ENCODE data around the gene WDR35. TPM values are rescaled to one million over a fixed set of nuclear protein-coding genes. Genes with fewer than 3 reads are reported as not detected.
"Not testable (repeated sequence)": the region's sequence is repeated elsewhere in the genome, so short reads cannot be mapped to it uniquely, and the experiment has no call there.

The WDR35 gene
- total and polyA plus RNA-seq, 2 donors: 7.3 to 34.1 TPM

- Histone ChIP-seq H3K27ac (ENCODE audit: low read depth) (peak within 1 kb of the TSS; percentile 95), H3K4me1 (ENCODE audit: insufficient read depth) (peaks cover 2% of the 10 kb centered on the region), H3K4me3 (ENCODE audit: low read depth, low read length) (peak within 1 kb of the TSS; percentile 72), H3K36me3 (ENCODE audit: insufficient read depth) (no peaks in the 10 kb centered on the region)
- under 1% methylated on average over 65 of the region's 65 CpGs for WGBS
- DNase-seq (ENCODE audit: extremely low spot score): peak; percentile 95
Measured at GRCh38 chr2:19901442-19902215, 88.3 kb downstream of the WDR35 start, which contains the start of gene TTC32. TTC32 (minus strand) TSS chr2:19901983; CDS start chr2:19901854, 129 bp downstream.

- no peaks in the 10 kb centered on the region for H3K36me3 ChIP-seq (ENCODE audit: insufficient read depth)
- H3K4me1 ChIP-seq (ENCODE audit: insufficient read depth): peaks cover 2% of the 10 kb centered on the region
- peak; percentile 13 for DNase-seq (ENCODE audit: extremely low spot score)
- H3K4me3 ChIP-seq (ENCODE audit: low read depth, low read length): peak overlapping the region; percentile 72
- WGBS: 1% methylated on average over 26 of the region's 26 CpGs
- peak overlapping the region; percentile 95 for H3K27ac ChIP-seq (ENCODE audit: low read depth)
Measured at GRCh38 chr2:19900931-19901441, 88.9 kb downstream of the WDR35 start.

GRCh38 chr2:19899985-19900930 lies 89.6 kb downstream of the WDR35 start:
- DNase-seq (ENCODE audit: extremely low spot score): peak; percentile 3
- Histone ChIP-seq H3K4me1 (ENCODE audit: insufficient read depth) (peaks cover 2% of the 10 kb centered on the region), H3K36me3 (ENCODE audit: insufficient read depth) (no peaks in the 10 kb centered on the region), H3K27ac (ENCODE audit: low read depth) (peak overlapping the region; percentile 69), H3K4me3 (ENCODE audit: low read depth, low read length) (peak overlapping the region; percentile 72)
- WGBS: 35% methylated on average over 11 of the region's 11 CpGs

GRCh38 chr2:19898592-19899329 lies 91.1 kb downstream of the WDR35 start:
- H3K4me3 ChIP-seq (ENCODE audit: low read depth, low read length): no peak overlapping the region
- peaks cover 2% of the 10 kb centered on the region for H3K4me1 ChIP-seq (ENCODE audit: insufficient read depth)
- WGBS: 45% methylated on average over 7 of the region's 7 CpGs
- no peaks in the 10 kb centered on the region for H3K36me3 ChIP-seq (ENCODE audit: insufficient read depth)
- no peak for DNase-seq (ENCODE audit: extremely low spot score)
- H3K27ac ChIP-seq (ENCODE audit: low read depth): no peak overlapping the region

GRCh38 chr2:19897623-19898245 lies 92.2 kb downstream of the WDR35 start:
- Histone ChIP-seq H3K27ac (ENCODE audit: low read depth) (no peak overlapping the region), H3K4me3 (ENCODE audit: low read depth, low read length) (no peak overlapping the region), H3K4me1 (ENCODE audit: insufficient read depth) (peaks cover 2% of the 10 kb centered on the region), H3K36me3 (ENCODE audit: insufficient read depth) (no peaks in the 10 kb centered on the region)
- 61% methylated on average over 5 of the region's 5 CpGs for WGBS
- DNase-seq (ENCODE audit: extremely low spot score): no peak

GRCh38 chr2:19895535-19895934 lies 94.4 kb downstream of the WDR35 start:
- WGBS: 59% methylated on average over 3 of the region's 3 CpGs
- H3K27ac ChIP-seq (ENCODE audit: low read depth): no peak overlapping the region
- H3K4me1 ChIP-seq (ENCODE audit: insufficient read depth): peaks cover 2% of the 10 kb centered on the region

GRCh38 chr2:19894134-19894792 lies 95.6 kb downstream of the WDR35 start:
- 82% methylated on average over 4 of the region's 4 CpGs for WGBS

More at GRCh38 chr2:19895535-19895934, 94.4 kb downstream of the WDR35 start:
- Histone ChIP-seq H3K36me3 (ENCODE audit: insufficient read depth) (no peaks in the 10 kb centered on the region), H3K4me3 (ENCODE audit: low read depth, low read length) (no peak overlapping the region)
- no peak for DNase-seq (ENCODE audit: extremely low spot score)

GRCh38 chr2:19893520-19894133 lies 96.3 kb downstream of the WDR35 start:
- no peaks in the 10 kb centered on the region for H3K4me1 ChIP-seq (ENCODE audit: insufficient read depth)
- no peak overlapping the region for H3K4me3 ChIP-seq (ENCODE audit: low read depth, low read length)
- DNase-seq (ENCODE audit: extremely low spot score): no peak
- H3K36me3 ChIP-seq (ENCODE audit: insufficient read depth): no peaks in the 10 kb centered on the region
- H3K27ac ChIP-seq (ENCODE audit: low read depth): no peak overlapping the region
- WGBS: 85% methylated on average over 4 of the region's 4 CpGs

More at GRCh38 chr2:19894134-19894792, 95.6 kb downstream of the WDR35 start:
- DNase-seq (ENCODE audit: extremely low spot score): no peak
- Histone ChIP-seq H3K27ac (ENCODE audit: low read depth) (no peak overlapping the region), H3K36me3 (ENCODE audit: insufficient read depth) (no peaks in the 10 kb centered on the region), H3K4me3 (ENCODE audit: low read depth, low read length) (no peak overlapping the region), H3K4me1 (ENCODE audit: insufficient read depth) (no peaks in the 10 kb centered on the region)

GRCh38 chr2:19891971-19892370 lies 97.9 kb downstream of the WDR35 start:
- not testable (repeated sequence) for H3K4me1 ChIP-seq (ENCODE audit: insufficient read depth); H3K4me3 ChIP-seq (ENCODE audit: low read depth, low read length); H3K27ac ChIP-seq (ENCODE audit: low read depth); H3K36me3 ChIP-seq (ENCODE audit: insufficient read depth); DNase-seq (ENCODE audit: extremely low spot score)
- 66% methylated on average over 4 of the region's 4 CpGs for WGBS

- Histone ChIP-seq H3K36me3 (ENCODE audit: insufficient read depth) (no peaks in the 10 kb centered on the region), H3K4me3 (ENCODE audit: low read depth, low read length) (no peak overlapping the region), H3K27ac (ENCODE audit: low read depth) (no peak overlapping the region), H3K4me1 (ENCODE audit: insufficient read depth) (no peaks in the 10 kb centered on the region)
- WGBS: 78% methylated on average over 3 of the region's 3 CpGs
- no peak for DNase-seq (ENCODE audit: extremely low spot score)
Measured at GRCh38 chr2:19890104-19890503, 99.8 kb downstream of the WDR35 start.

GRCh38 chr2:19888831-19889230 lies 101.1 kb downstream of the WDR35 start:
- no peak overlapping the region for H3K4me3 ChIP-seq (ENCODE audit: low read depth, low read length)
- H3K27ac ChIP-seq (ENCODE audit: low read depth): no peak overlapping the region
- DNase-seq (ENCODE audit: extremely low spot score): no peak
- 97% methylated on average over 4 of the region's 4 CpGs for WGBS
- no peaks in the 10 kb centered on the region for H3K4me1 ChIP-seq (ENCODE audit: insufficient read depth)
- no peaks in the 10 kb centered on the region for H3K36me3 ChIP-seq (ENCODE audit: insufficient read depth)

- Histone ChIP-seq H3K4me1 (ENCODE audit: insufficient read depth) (no peaks in the 10 kb centered on the region), H3K27ac (ENCODE audit: low read depth) (no peak overlapping the region), H3K4me3 (ENCODE audit: low read depth, low read length) (no peak overlapping the region), H3K36me3 (ENCODE audit: insufficient read depth) (no peaks in the 10 kb centered on the region)
- WGBS: 62% methylated on average over 7 of the region's 7 CpGs
- no peak for DNase-seq (ENCODE audit: extremely low spot score)
Measured at GRCh38 chr2:19887510-19887909, 102.4 kb downstream of the WDR35 start.

Measured in urinary bladder (tissue), 4 donors.